ENCODE measurements around the gene STARD4. TPM values are rescaled to one million over a fixed set of nuclear protein-coding genes. Genes with fewer than 3 reads are reported as not detected.

STARD4 gene
- 3.7 to 6.4 TPM (median 5.2 TPM) in 5 replicates for total RNA-seq (2022; extraction: Qiagen RNA extraction; ENCODE audit: low read depth)

DNA sequence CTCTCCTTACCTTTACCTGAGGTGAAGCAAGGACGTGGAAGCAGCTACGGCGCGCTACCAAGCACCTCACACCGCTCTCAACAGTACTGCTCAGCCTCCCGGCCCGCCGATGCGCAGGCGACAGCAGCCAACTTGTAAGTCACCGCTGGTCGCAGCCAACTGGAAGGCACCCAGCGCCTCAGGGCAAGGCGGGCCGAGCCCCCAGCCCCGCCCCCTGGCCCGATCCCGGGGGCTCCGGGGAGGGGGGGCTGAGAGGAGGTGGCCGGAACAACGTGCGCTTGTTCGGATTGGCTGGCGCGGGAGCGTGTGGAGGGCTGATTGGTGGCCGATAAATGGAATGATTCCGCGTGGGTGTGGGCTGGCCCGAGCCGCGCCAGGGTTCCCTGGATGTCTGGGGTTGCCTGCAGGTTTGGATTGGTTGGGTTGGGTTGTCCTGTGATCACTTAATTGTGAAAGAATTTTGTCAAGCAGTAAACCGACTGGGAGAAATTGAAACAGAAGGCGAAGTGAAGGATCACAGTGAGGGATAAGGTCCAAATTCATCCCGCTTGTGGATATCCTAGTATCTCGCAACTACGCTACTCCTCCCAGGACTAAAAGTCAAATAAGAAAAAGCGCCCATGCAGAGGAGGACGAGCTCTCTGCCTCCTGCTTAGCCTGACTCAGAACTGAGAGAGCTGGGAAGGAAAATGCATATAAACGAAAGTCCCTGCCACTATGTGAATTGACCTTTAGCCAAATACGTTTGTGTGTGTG, at the start of gene STARD4:
Gene STARD4, minus strand, starts transcription at position 161 of the 756 bp plus-strand sequence. CDS start 5,102 bp downstream, outside the sequence.

Other genes starting within 250 kb of the STARD4 start
- 1.4 to 2.7 TPM (median 2.3 TPM) in 5 replicates for gene NREP, start 244.7 kb upstream of the STARD4 start, total RNA-seq (2022; extraction: Qiagen RNA extraction; ENCODE audit: low read depth)

All from A549 treated with CpdA at 1 μM for 4 hours (cell line).